ENCODE measurements around the gene ALMS1.

Gene ALMS1

DNA sequence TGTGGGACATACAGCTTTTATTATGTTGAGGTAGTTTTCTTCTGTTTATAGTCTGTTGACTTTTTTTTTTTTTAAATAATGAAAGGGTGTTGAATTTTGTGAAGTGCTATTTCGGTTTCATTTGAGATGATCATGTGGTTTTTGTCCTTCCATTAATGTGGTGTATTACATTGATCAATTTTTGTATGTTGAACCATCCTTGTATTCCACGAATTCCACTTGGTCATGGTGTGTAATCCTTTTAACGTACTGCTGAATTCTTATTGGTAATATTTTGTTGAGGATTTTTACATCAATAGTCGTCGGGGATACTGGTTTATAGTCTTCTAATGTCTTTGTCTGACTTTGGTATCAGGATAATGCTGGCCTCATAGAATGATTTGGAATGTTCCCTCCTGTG is 18.8 kb downstream of the ALMS1 start:
- Histone ChIP-seq H3K79me2 (ENCODE audit: low read length) (peaks cover 21% of the 10 kb centered on the region), H2AFZ (ENCODE audit: low read length) (no peak overlapping the region), H4K20me1 (ENCODE audit: insufficient read depth, low read length) (no peaks in the 10 kb centered on the region), H3K4me2 (ENCODE audit: low read depth, low read length) (no peak overlapping the region), H3K9me2 (replicated peaks; ENCODE audit: insufficient read depth, low read length) (no peaks in the 10 kb centered on the region), H3K4me3 (ENCODE audit: low read length) (no peak overlapping the region), H3F3A (ENCODE audit: insufficient read depth, low read length) (no peaks in the 10 kb centered on the region), H3K36me3 (replicated peaks; ENCODE audit: insufficient read depth, low read length) (0 out of 2 replicates have a peak, but pooled peaks cover 2% of the 10 kb centered on the region), H3K9ac (ENCODE audit: low read length) (no peak overlapping the region), H3K27ac (ENCODE audit: low read length) (no peak overlapping the region), H3K9me3 (replicated peaks; ENCODE audit: insufficient read depth, low read length) (no peaks in the 10 kb centered on the region), H3K27me3 (replicated peaks; ENCODE audit: insufficient read depth, low read length) (no peaks in the 10 kb centered on the region), H3K4me1 (ENCODE audit: low read length) (peaks cover 12% of the 10 kb centered on the region; the same call in 1 of the 2 replicates)
- DNase-seq = no peak
- TF ChIP-seq CTCF (IDR thresholded peaks at IDR 0.05; ENCODE audit: low read length) = no peak
- TF ChIP-seq EZH2phosphoT487 (IDR thresholded peaks at IDR 0.05; ENCODE audit: low read length) = no peak
- no peak for TF ChIP-seq EZH2 (optimal IDR thresholded peaks at IDR 0.05; ENCODE audit: low read depth, low read length)

DNA sequence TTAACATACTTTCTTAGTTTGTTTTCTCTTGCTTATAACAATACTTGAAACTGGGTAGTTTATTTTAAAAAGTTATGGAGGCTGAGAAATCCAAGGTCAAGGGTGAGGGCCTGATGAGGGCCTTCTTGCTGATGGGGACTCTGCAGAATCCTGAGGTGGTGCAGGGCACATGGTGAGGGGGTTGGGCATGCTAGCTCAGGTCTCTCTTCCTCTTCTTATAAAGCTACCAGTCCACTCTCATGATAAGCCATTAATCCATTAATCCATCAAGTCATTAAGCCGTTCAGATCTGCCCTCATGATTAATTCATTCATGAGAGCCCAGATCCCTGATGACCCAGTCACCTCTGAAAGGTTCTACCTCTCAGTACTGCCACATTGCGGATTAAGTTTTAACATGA is 21.4 kb downstream of the ALMS1 start:
- DNase-seq = no peak
- no peaks in the 10 kb centered on the region for H3F3A ChIP-seq (ENCODE audit: insufficient read depth, low read length)
- no peak overlapping the region for H3K4me2 ChIP-seq (ENCODE audit: low read depth, low read length)
- H3K27ac ChIP-seq (ENCODE audit: low read length) = no peak overlapping the region
- peaks cover 24% of the 10 kb centered on the region for H3K79me2 ChIP-seq (ENCODE audit: low read length)
- no peaks in the 10 kb centered on the region for H3K27me3 ChIP-seq (replicated peaks; ENCODE audit: insufficient read depth, low read length)
- no peak overlapping the region for H3K4me3 ChIP-seq (ENCODE audit: low read length)
- H3K9me3 ChIP-seq (replicated peaks; ENCODE audit: insufficient read depth, low read length) = no peaks in the 10 kb centered on the region
- 0 out of 2 replicates have a peak, but pooled peaks cover 2% of the 10 kb centered on the region for H3K36me3 ChIP-seq (replicated peaks; ENCODE audit: insufficient read depth, low read length)
- no peak for TF ChIP-seq EZH2phosphoT487 (IDR thresholded peaks at IDR 0.05; ENCODE audit: low read length)
- TF ChIP-seq CTCF (IDR thresholded peaks at IDR 0.05; ENCODE audit: low read length) = no peak
- no peak for TF ChIP-seq EZH2 (optimal IDR thresholded peaks at IDR 0.05; ENCODE audit: low read depth, low read length)
- H3K4me1 ChIP-seq (ENCODE audit: low read length) = peaks cover 12% of the 10 kb centered on the region; the same call in 1 of the 2 replicates
- no peak overlapping the region for H3K9ac ChIP-seq (ENCODE audit: low read length)
- no peak overlapping the region for H2AFZ ChIP-seq (ENCODE audit: low read length)
- no peaks in the 10 kb centered on the region for H4K20me1 ChIP-seq (ENCODE audit: insufficient read depth, low read length)
- H3K9me2 ChIP-seq (replicated peaks; ENCODE audit: insufficient read depth, low read length) = no peaks in the 10 kb centered on the region

- Histone ChIP-seq H3K27me3 (replicated peaks; ENCODE audit: insufficient read depth, low read length) (no peaks in the 10 kb centered on the region), H3K36me3 (replicated peaks; ENCODE audit: insufficient read depth, low read length) (no peaks in the 10 kb centered on the region), H3K9me3 (replicated peaks; ENCODE audit: insufficient read depth, low read length) (no peaks in the 10 kb centered on the region), H3K9ac (ENCODE audit: low read length) (no peak overlapping the region), H3K4me2 (ENCODE audit: low read depth, low read length) (peak overlapping the region; percentile 22; the same call in 1 of the 2 replicates), H3F3A (ENCODE audit: insufficient read depth, low read length) (no peaks in the 10 kb centered on the region), H3K9me2 (replicated peaks; ENCODE audit: insufficient read depth, low read length) (no peaks in the 10 kb centered on the region), H3K4me3 (ENCODE audit: low read length) (no peak overlapping the region), H3K79me2 (ENCODE audit: low read length) (peaks cover 24% of the 10 kb centered on the region), H4K20me1 (ENCODE audit: insufficient read depth, low read length) (no peaks in the 10 kb centered on the region), H3K27ac (ENCODE audit: low read length) (peak overlapping the region; percentile 11; the same call in 1 of the 2 replicates), H2AFZ (ENCODE audit: low read length) (no peak overlapping the region), H3K4me1 (ENCODE audit: low read length) (peaks cover 12% of the 10 kb centered on the region; the same call in 1 of the 2 replicates)
- no peak for TF ChIP-seq EZH2phosphoT487 (IDR thresholded peaks at IDR 0.05; ENCODE audit: low read length)
- TF ChIP-seq EZH2 (optimal IDR thresholded peaks at IDR 0.05; ENCODE audit: low read depth, low read length) = no peak
- no peak for TF ChIP-seq CTCF (IDR thresholded peaks at IDR 0.05; ENCODE audit: low read length)
- peak; percentile 21 for DNase-seq
Measured at GRCh38 chr2:73408198-73408597, 22.6 kb downstream of the ALMS1 start.
